Neutrophil (primary cell): ENCODE measurements around the gene TSHZ2.

Experiments used
- H3K27ac ChIP-seq: fragments of 200-600 bp; sonication (generic); 2 replicates; pipeline ENCODE4 v1.5.1; 2016; ENCODE audit warnings: mild to moderate bottlenecking, moderate library complexity
- H3K27me3 ChIP-seq: fragments of 200-600 bp; sonication (generic); 2 replicates; pipeline ENCODE4 v1.6.0; 2016; ENCODE audit warnings: mild to moderate bottlenecking
- H3K36me3 ChIP-seq: fragments of 200-600 bp; sonication (generic); 2 replicates; pipeline ENCODE4 v1.5.1; 2017
- H3K4me1 ChIP-seq, 2 experiments: fragments of 200-600 bp in 1 of 2; sonication (generic) in 1 of 2; 1 replicate in 1 of 2; 2 replicates in 1 of 2; pipeline versions ENCODE4 v1.5.1 to v1.6.1; 2013 to 2016; ENCODE audit warnings: low read depth in 1 of 2, low read length in 1 of 2, mild to moderate bottlenecking in 1 of 2, moderate library complexity in 1 of 2; ENCODE audit not compliant: control insufficient read depth in 1 of 2, insufficient read depth in 1 of 2
- H3K4me3 ChIP-seq, 2 experiments: fragments of 200-600 bp in 1 of 2; sonication (generic) in 1 of 2; 1 replicate in 1 of 2; 2 replicates in 1 of 2; pipeline ENCODE4 v1.5.1; 2013 to 2016; ENCODE audit warnings: low read depth in 1 of 2, low read length in 1 of 2, mild to moderate bottlenecking in 1 of 2, moderate library complexity in 1 of 2
- H3K9me3 ChIP-seq: fragments of 200-600 bp; sonication (generic); 2 replicates; pipeline ENCODE4 v1.5.1; 2016
- CTCF ChIP-seq: fragments of 200-600 bp; sonication (generic); IDR thresholded peaks from 2 replicates; pipeline ENCODE4 v1.5.1; 2016; ENCODE audit warnings: antibody characterized with exemption

TSHZ2 gene

DNA sequence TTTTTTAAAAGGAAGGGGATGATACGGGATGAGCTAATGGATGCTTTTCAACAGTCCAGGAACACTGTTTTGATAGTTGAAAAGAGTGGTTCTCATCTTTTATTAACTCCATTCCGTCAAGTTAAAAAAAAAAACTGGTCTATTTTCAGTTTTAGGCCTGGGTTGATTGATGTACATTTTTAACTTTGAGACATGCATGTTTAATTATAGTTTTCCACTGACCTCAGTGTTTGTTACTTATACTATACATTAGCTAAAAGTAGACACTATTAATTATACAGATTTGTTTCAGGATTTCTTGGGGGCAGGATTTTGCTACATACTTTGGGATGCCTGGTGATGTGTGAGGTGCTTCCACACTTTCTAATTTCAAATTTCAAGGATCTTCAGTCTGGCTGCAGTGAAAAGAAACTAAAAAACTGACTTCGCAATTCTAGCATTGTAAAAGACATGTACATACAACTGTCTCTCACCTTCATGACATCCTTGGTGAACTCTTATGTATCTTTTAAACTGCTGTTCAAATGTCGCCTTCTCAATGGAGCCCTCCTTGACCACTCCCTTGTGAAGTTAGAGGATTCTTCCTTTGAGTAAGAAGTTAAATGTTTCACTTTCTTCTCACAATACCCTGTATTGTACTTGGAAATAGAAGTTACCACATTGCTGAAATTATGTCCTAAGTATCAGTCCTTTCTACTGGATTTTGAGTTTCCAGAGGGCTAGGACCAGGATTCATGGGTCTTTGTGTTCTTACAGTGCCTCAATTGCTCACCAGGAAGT is 101.7 kb downstream of the TSHZ2 start:
- TF ChIP-seq CTCF: no peak
- H3K27ac ChIP-seq: no peak overlapping the region
- H3K9me3 ChIP-seq: no peaks in the 10 kb centered on the region
- no peaks in the 10 kb centered on the region for H3K36me3 ChIP-seq
- no peaks in the 10 kb centered on the region for H3K4me1 ChIP-seq
- H3K27me3 ChIP-seq: peaks cover 14% of the 10 kb centered on the region
- H3K4me3 ChIP-seq: no peak overlapping the region

DNA sequence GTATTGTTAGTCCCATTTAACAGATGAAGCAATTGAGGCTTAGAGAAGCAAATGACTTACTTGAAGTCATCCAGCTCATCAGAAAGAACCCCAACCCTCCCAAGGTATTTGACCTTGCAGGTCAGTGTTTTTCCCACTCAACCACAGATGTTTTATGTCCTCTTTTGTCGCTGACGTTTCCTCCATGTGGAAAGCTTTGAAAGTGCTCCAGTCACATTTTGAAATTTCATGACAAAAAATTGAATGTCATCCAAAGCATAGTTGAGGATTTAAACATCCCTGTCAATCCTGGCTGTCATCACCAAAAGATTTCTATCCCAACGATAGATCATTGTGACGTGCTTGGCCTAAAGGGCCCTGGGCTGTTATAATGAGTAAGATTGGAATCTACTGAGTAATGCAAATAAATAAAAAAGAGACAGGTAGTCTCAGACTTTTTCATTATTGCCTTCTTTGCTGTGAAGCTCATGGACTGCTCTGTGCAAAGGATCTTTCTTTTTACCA is 102.7 kb downstream of the TSHZ2 start:
- no peak for TF ChIP-seq CTCF
- no peak overlapping the region for H3K27ac ChIP-seq
- H3K4me1 ChIP-seq: no peaks in the 10 kb centered on the region
- no peak overlapping the region for H3K4me3 ChIP-seq
- no peaks in the 10 kb centered on the region for H3K36me3 ChIP-seq
- H3K9me3 ChIP-seq: no peaks in the 10 kb centered on the region
- peaks cover 12% of the 10 kb centered on the region for H3K27me3 ChIP-seq

DNA sequence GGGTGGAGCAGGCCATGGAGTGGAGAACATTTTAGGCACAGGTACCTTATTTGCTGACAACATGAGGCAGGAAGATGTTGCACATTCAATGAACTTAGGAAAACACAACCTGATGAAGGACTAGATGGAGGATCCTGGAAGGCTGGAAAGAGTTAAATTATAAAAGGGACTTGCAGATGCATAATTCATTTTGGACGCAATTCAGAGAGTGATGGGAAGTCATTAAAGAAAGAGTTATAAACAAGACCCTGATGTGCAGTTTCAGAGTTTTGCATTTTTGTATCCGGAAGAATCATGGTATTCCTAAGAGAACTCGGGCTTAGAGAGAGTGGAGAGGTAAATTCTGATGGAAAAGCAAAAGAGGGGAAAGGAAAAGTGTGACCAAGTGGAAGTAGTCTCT is 104.5 kb downstream of the TSHZ2 start:
- no peak for TF ChIP-seq CTCF
- Histone ChIP-seq H3K27me3 (no peaks in the 10 kb centered on the region), H3K27ac (no peak overlapping the region), H3K4me3 (no peak overlapping the region), H3K4me1 (no peaks in the 10 kb centered on the region), H3K9me3 (no peaks in the 10 kb centered on the region), H3K36me3 (no peaks in the 10 kb centered on the region)

- no peaks in the 10 kb centered on the region for H3K36me3 ChIP-seq
- H3K4me3 ChIP-seq: no peak overlapping the region
- no peak for TF ChIP-seq CTCF
- no peaks in the 10 kb centered on the region for H3K4me1 ChIP-seq
- H3K9me3 ChIP-seq: no peaks in the 10 kb centered on the region
- H3K27ac ChIP-seq: no peak overlapping the region
- peaks cover under 1% of the 10 kb centered on the region for H3K27me3 ChIP-seq
Observed at GRCh38 chr20:53077373-53078205, 105.4 kb downstream of the TSHZ2 start.

DNA sequence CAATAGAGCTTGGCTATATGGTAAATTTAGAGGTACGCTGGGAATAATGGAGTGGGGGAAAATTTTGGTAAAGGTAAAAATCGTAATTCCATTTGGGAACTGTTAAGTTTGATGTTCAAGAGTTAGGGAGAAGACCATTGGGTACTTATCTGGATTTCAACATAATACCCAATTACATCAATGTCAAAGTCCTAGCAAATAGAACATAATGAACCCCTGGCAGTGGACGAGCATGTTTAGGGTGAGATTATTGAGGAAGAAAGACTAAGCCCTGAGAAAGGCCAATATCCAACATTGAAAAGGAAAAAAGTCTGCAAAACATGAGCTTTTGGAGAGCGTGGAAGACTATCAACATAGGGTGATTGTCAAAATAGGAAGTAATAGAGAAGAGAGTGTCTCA is 106.6 kb downstream of the TSHZ2 start:
- Histone ChIP-seq H3K4me3 (no peak overlapping the region), H3K9me3 (no peaks in the 10 kb centered on the region), H3K27ac (no peak overlapping the region), H3K27me3 (peaks cover 7% of the 10 kb centered on the region), H3K4me1 (no peaks in the 10 kb centered on the region), H3K36me3 (no peaks in the 10 kb centered on the region)
- TF ChIP-seq CTCF: no peak
